Adrenal gland (tissue), 5 donors: ENCODE data around the gene ADD1.

Experiments used
- CTCF ChIP-seq, 6 experiments: fragments of 450-650 bp in 4 of 6; fragments of 200-600 bp in 2 of 6; sonication (generic) in 1 of 6; IDR thresholded peaks; 1 replicate in 5 of 6; 2 replicates in 1 of 6; pipeline versions ENCODE4 v1.5.1 to v1.8.0; 2016 to 2021; ENCODE audit warnings: antibody characterized with exemption in 6 of 6, mild to moderate bottlenecking in 2 of 6, moderate library complexity in 1 of 6
- POLR2A ChIP-seq, 2 donors: fragments of 450-650 bp; IDR thresholded peaks; one replicate each; pipeline ENCODE4 v1.6.1; 2017; ENCODE audit warnings: antibody characterized with exemption in 2 of 2, mild to moderate bottlenecking in 2 of 2, moderate library complexity in 1 of 2
- donor health status: DM: no; HTN: no; CAD: no.

GRCh38 chr4:2839060-2839459, 4.6 kb upstream of the ADD1 start:
- TF ChIP-seq POLR2A (IDR thresholded peaks at IDR 0.05) (no peak), CTCF (IDR thresholded peaks at IDR 0.05) (no peak)
